CD4-positive, alpha-beta T cell treated with Interleukin-1 beta for 1 hour (primary cell): ENCODE data around the gene ALDH3B1.

ENCODE experiments used
- DNase-seq, 2 donors: peaks; one replicate each; pipeline ENCODE4 v3.0.0-alpha.2; 2020 to 2022

The ALDH3B1 gene

GRCh38 chr11:68013611-68014156 is 3.6 kb downstream of the ALDH3B1 start:
- DNase-seq = no peak

GRCh38 chr11:68014157-68014946 is 4.2 kb downstream of the ALDH3B1 start:
- peak in 1 of 2 donors; percentile 40 for DNase-seq

GRCh38 chr11:68014947-68015447 is 4.9 kb downstream of the ALDH3B1 start:
- DNase-seq = no peak

- DNase-seq = no peak
These were observed 5.3 kb downstream of the ALDH3B1 start for GRCh38 chr11:68015467-68015866.

GRCh38 chr11:68016161-68016903 is 6.2 kb downstream of the ALDH3B1 start:
- no peak for DNase-seq

- no peak for DNase-seq
These were observed 7.0 kb downstream of the ALDH3B1 start for GRCh38 chr11:68016904-68017817.

GRCh38 chr11:68017980-68018729 is 8.0 kb downstream of the ALDH3B1 start:
- no peak for DNase-seq

- DNase-seq = no peak
These were observed 8.6 kb downstream of the ALDH3B1 start for GRCh38 chr11:68018730-68019190.

- DNase-seq = no peak
These were observed 9.4 kb downstream of the ALDH3B1 start for GRCh38 chr11:68019486-68019885.

- DNase-seq = no peak
These were observed 10.4 kb downstream of the ALDH3B1 start for GRCh38 chr11:68020575-68020974.

- no peak for DNase-seq
These were observed 11.2 kb downstream of the ALDH3B1 start for GRCh38 chr11:68021167-68021787.

- DNase-seq = no peak
These were observed 12.4 kb downstream of the ALDH3B1 start for GRCh38 chr11:68022531-68022930.

GRCh38 chr11:68024508-68024907 is 14.4 kb downstream of the ALDH3B1 start:
- no peak for DNase-seq

- no peak for DNase-seq
These were observed 14.9 kb downstream of the ALDH3B1 start for GRCh38 chr11:68025047-68025446.

GRCh38 chr11:68026391-68027105 is 16.4 kb downstream of the ALDH3B1 start:
- no peak for DNase-seq

GRCh38 chr11:68027667-68028066 is 17.5 kb downstream of the ALDH3B1 start:
- DNase-seq = no peak

GRCh38 chr11:68028802-68029545 is 18.8 kb downstream of the ALDH3B1 start:
- no peak for DNase-seq

GRCh38 chr11:68030318-68031143 is 20.4 kb downstream of the ALDH3B1 start, which contains the start of gene NDUFS8:
TSS of gene NDUFS8 (plus strand) at chr11:68030681. CDS start at chr11:68032152, 1,471 bp downstream.
- peak; percentile 98 to 99 for DNase-seq

- no peak for DNase-seq
These were observed 21.0 kb downstream of the ALDH3B1 start for GRCh38 chr11:68031144-68031464.
